ENCODE results near the gene SPOCK2. TPM values are rescaled to one million over a fixed set of nuclear protein-coding genes. Genes with fewer than 3 reads are reported as not detected.

The SPOCK2 gene
- total RNA-seq, 1 donor from 2014 or later = 187 TPM

- Histone ChIP-seq H3K27me3 (no peaks in the 10 kb centered on the region), H3K36me3 (no peaks in the 10 kb centered on the region), H3K9me3 (no peaks in the 10 kb centered on the region), H3K4me3 (no peak overlapping the region), H3K27ac (no peak overlapping the region), H3K4me1 (peaks cover 5% of the 10 kb centered on the region)
- DNase-seq (no peak), ATAC-seq (no peak)
- intact Hi-C loops (cut with DNase I) = no loop called here
- no peak for TF ChIP-seq CTCF (IDR thresholded peaks at IDR 0.05)
Observed at GRCh38 chr10:72072046-72072445, 16.3 kb downstream of the SPOCK2 start.

GRCh38 chr10:72069751-72070526 lies 18.4 kb downstream of the SPOCK2 start:
- H3K27ac ChIP-seq = no peak overlapping the region
- no peak for DNase-seq
- intact Hi-C loops (cut with DNase I) = no loop called here

GRCh38 chr10:72068901-72069446 lies 19.4 kb downstream of the SPOCK2 start:
- Histone ChIP-seq H3K4me3 (no peak overlapping the region), H3K27ac (no peak overlapping the region), H3K27me3 (no peaks in the 10 kb centered on the region), H3K9me3 (no peaks in the 10 kb centered on the region), H3K36me3 (no peaks in the 10 kb centered on the region), H3K4me1 (peaks cover 5% of the 10 kb centered on the region)
- ATAC-seq = no peak
- TF ChIP-seq CTCF (IDR thresholded peaks at IDR 0.05) = no peak
- DNase-seq = no peak
- intact Hi-C loops (cut with DNase I) = no loop called here

More at GRCh38 chr10:72069751-72070526, 18.4 kb downstream of the SPOCK2 start:
- no peak overlapping the region for H3K4me3 ChIP-seq
- H3K4me1 ChIP-seq = peaks cover 5% of the 10 kb centered on the region
- H3K9me3 ChIP-seq = no peaks in the 10 kb centered on the region
- no peaks in the 10 kb centered on the region for H3K27me3 ChIP-seq
- no peak for TF ChIP-seq CTCF (IDR thresholded peaks at IDR 0.05)
- H3K36me3 ChIP-seq = no peaks in the 10 kb centered on the region
- ATAC-seq = no peak

- DNase-seq (no peak), ATAC-seq (no peak)
- H3K9me3 ChIP-seq = no peaks in the 10 kb centered on the region
- no peak overlapping the region for H3K27ac ChIP-seq
- H3K4me1 ChIP-seq = peaks cover 5% of the 10 kb centered on the region
- no peak overlapping the region for H3K4me3 ChIP-seq
- H3K27me3 ChIP-seq = no peaks in the 10 kb centered on the region
- no peaks in the 10 kb centered on the region for H3K36me3 ChIP-seq
- intact Hi-C loops (cut with DNase I) = no loop called here
- no peak for TF ChIP-seq CTCF (IDR thresholded peaks at IDR 0.05)
Observed at GRCh38 chr10:72068126-72068765, 20.1 kb downstream of the SPOCK2 start.

GRCh38 chr10:72067463-72068125 lies 20.8 kb downstream of the SPOCK2 start:
- Histone ChIP-seq H3K9me3 (no peaks in the 10 kb centered on the region), H3K27me3 (no peaks in the 10 kb centered on the region), H3K36me3 (no peaks in the 10 kb centered on the region), H3K4me3 (no peak overlapping the region), H3K27ac (no peak overlapping the region), H3K4me1 (peaks cover 5% of the 10 kb centered on the region)
- intact Hi-C loops (cut with DNase I) = no loop called here
- TF ChIP-seq CTCF (IDR thresholded peaks at IDR 0.05) = no peak
- no peak for ATAC-seq
- DNase-seq = no peak
